Brain microvascular endothelial cell (primary cell): Measurements from ENCODE around the gene UGT1A10.

ENCODE experiments used
- DNase-seq: peaks from one replicate; pipeline ENCODE4 v3.0.0-alpha.2; 2020
- H3K27ac ChIP-seq: fragments of 250-450 bp; sonication (Bioruptor Pico); 2 replicates; pipeline ENCODE4 v1.5.1; 2020; ENCODE audit warnings: mild to moderate bottlenecking, moderate library complexity
- H3K27me3 ChIP-seq: fragments of 250-450 bp; sonication (Bioruptor Pico); replicated peaks from 2 replicates; pipeline ENCODE4 v1.5.1; 2020; ENCODE audit warnings: mild to moderate bottlenecking
- H3K36me3 ChIP-seq: fragments of 250-450 bp; sonication (Bioruptor Pico); replicated peaks from 2 replicates; pipeline ENCODE4 v1.5.1; 2020; ENCODE audit warnings: mild to moderate bottlenecking
- H3K4me3 ChIP-seq: 2 replicates; pipeline ENCODE4 v1.5.1; 2011; ENCODE audit warnings: low read depth, mild to moderate bottlenecking, control low read depth, low read length, moderate library complexity
- CTCF ChIP-seq: IDR thresholded peaks from 2 replicates; pipeline ENCODE4 v1.5.1; 2011; ENCODE audit warnings: low read depth, mild to moderate bottlenecking, moderate library complexity, low read length, control low read depth, inconsistent platforms; ENCODE audit errors: missing control alignments
- in situ Hi-C: cut with HindIII; loops from 2 replicates; pipeline ENCODE4 v1.10.0; 2017; ENCODE audit warnings: low sequenced_read_pairs, low pct_ligation_motif_present

The UGT1A10 gene

DNA sequence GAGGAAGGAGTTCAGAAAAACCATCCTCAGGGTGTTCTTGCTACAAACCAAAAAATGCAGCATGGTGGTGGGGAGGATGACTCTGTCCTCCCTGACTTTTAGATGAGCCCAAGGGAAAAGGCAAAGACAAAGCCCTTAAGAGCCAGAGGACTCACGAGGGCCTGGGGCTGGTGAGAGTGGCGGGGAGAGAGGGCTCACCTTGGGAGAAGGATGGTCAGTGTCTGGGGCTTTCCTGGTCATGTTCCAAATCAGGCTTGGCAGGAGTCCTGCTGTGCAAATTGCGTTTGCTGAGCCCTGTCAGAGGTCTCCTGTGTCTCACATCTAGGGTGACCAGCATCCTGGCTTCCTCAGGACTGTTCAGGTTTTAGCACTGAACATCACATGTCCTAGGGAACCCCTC is 128.5 kb downstream of the UGT1A10 start:
- in situ Hi-C loops, result no loop called here
- no peaks in the 10 kb centered on the region for H3K27me3 ChIP-seq

DNA sequence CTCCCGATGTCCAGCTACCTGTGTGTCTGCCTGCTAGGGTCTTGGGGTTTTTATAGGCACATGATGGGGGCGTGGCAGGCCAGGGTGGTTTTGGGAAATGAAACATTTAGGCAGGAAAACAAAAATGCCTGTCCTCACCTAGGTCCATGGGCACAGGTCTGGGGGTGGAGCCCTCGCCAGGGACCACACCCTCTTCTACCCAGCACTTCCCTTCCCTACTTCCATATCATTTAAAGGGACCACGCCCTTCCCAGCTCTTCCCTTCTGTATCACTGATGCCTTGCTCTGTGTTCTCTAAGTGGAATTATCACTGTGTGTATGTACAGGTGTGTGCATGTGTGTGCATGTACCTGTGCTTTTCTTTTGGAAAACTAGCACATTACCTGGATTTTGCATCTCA is 130.2 kb downstream of the UGT1A10 start:
- H3K27me3 ChIP-seq, result no peaks in the 10 kb centered on the region
- in situ Hi-C loops, result no loop called here
- no peak for TF ChIP-seq CTCF
- no peaks in the 10 kb centered on the region for H3K36me3 ChIP-seq
- no peak overlapping the region for H3K27ac ChIP-seq
- H3K4me3 ChIP-seq, result no peak overlapping the region
- DNase-seq, result no peak

More for the DNA sequence above, 128.5 kb downstream of the UGT1A10 start:
- H3K36me3 ChIP-seq, result no peaks in the 10 kb centered on the region
- DNase-seq, result no peak
- TF ChIP-seq CTCF, result no peak
- H3K4me3 ChIP-seq, result no peak overlapping the region
- peak overlapping the region; percentile 43 for H3K27ac ChIP-seq

GRCh38 chr2:233768076-233768475 is 131.8 kb downstream of the UGT1A10 start:
- in situ Hi-C loops, result no loop called here

GRCh38 chr2:233769260-233769659 is 133.0 kb downstream of the UGT1A10 start:
- Histone ChIP-seq H3K36me3 (no peaks in the 10 kb centered on the region), H3K27ac (no peak overlapping the region), H3K27me3 (no peaks in the 10 kb centered on the region), H3K4me3 (no peak overlapping the region)
- in situ Hi-C loops, result no loop called here
- DNase-seq, result no peak
- no peak for TF ChIP-seq CTCF

More at GRCh38 chr2:233768076-233768475, 131.8 kb downstream of the UGT1A10 start:
- no peak for DNase-seq
- Histone ChIP-seq H3K36me3 (no peaks in the 10 kb centered on the region), H3K27me3 (no peaks in the 10 kb centered on the region), H3K4me3 (no peak overlapping the region), H3K27ac (no peak overlapping the region)
- no peak for TF ChIP-seq CTCF

- H3K36me3 ChIP-seq, result no peaks in the 10 kb centered on the region
- no peak for DNase-seq
- TF ChIP-seq CTCF, result no peak
- H3K27me3 ChIP-seq, result no peaks in the 10 kb centered on the region
- H3K4me3 ChIP-seq, result no peak overlapping the region
- in situ Hi-C loops, result no loop called here
- no peak overlapping the region for H3K27ac ChIP-seq
Observed at GRCh38 chr2:233772153-233772552, 135.9 kb downstream of the UGT1A10 start.

- no peak for TF ChIP-seq CTCF
- Histone ChIP-seq H3K4me3 (no peak overlapping the region), H3K27ac (no peak overlapping the region), H3K36me3 (no peaks in the 10 kb centered on the region), H3K27me3 (no peaks in the 10 kb centered on the region)
- DNase-seq, result no peak
- in situ Hi-C loops, result no loop called here
Observed at GRCh38 chr2:233772583-233772982, 136.3 kb downstream of the UGT1A10 start.
